Suprapubic skin (tissue), 4 donors: ENCODE results near the gene IBA57. TPM values are rescaled to one million over a fixed set of nuclear protein-coding genes. Genes with fewer than 3 reads are reported as not detected.

Source experiments
- DNase-seq, 2 donors: peaks; one replicate each; pipeline ENCODE4 v3.0.0-alpha.2; 2019; ENCODE audit warnings: low spot score in 2 of 2
- H3K27ac ChIP-seq: fragments of 200-600 bp; sonication (generic); one replicate; pipeline ENCODE4 v1.5.1; 2019
- H3K27me3 ChIP-seq: fragments of 200-600 bp; sonication (generic); one replicate; pipeline ENCODE4 v1.5.1; 2019
- H3K36me3 ChIP-seq: fragments of 200-600 bp; sonication (generic); one replicate; pipeline ENCODE4 v1.5.1; 2019
- H3K4me1 ChIP-seq: fragments of 200-600 bp; sonication (generic); one replicate; pipeline ENCODE4 v1.5.1; 2019
- H3K4me3 ChIP-seq: fragments of 200-600 bp; sonication (generic); one replicate; pipeline ENCODE4 v1.5.1; 2019; ENCODE audit warnings: mild to moderate bottlenecking
- H3K9me3 ChIP-seq: fragments of 200-600 bp; sonication (generic); one replicate; pipeline ENCODE4 v1.5.1; 2019
- EP300 ChIP-seq: sonication (generic); formaldehyde crosslinking; IDR thresholded peaks from one replicate; pipeline ENCODE4 v1.6.1; 2017; ENCODE audit warnings: antibody characterized with exemption
- POLR2A ChIP-seq, 2 donors: fragments of 450-650 bp; IDR thresholded peaks; one replicate each; pipeline ENCODE4 v1.6.1; 2017; ENCODE audit warnings: antibody characterized with exemption in 2 of 2, mild to moderate bottlenecking in 2 of 2, moderate library complexity in 2 of 2
- POLR2AphosphoS5 ChIP-seq, 3 donors: sonication (generic); formaldehyde crosslinking; IDR thresholded peaks; one replicate each; pipeline ENCODE4 v1.6.1; 2017; ENCODE audit warnings: antibody characterized with exemption in 3 of 3
- WGBS: methylation state at CpG from one replicate; pipeline ENCODE4 v1.1.5; 2018; 5-methylcytosine and 5-hydroxymethylcytosine counted together
- total RNA-seq, 4 donors: library from RNA; depleted of rRNA; stranded (reverse); fragments of >200 nt; gene quantifications; one replicate each; pipeline ENCODE4 v1.1.0, GENCODE V29; 2016
- TF ChIP-seq, protein P1 (sequence below), 2 donors: fragments of 200-600 bp in 1 of 2; fragments of 450-650 bp in 1 of 2; sonication (generic) in 1 of 2; IDR thresholded peaks; one replicate each; pipeline ENCODE4 v1.5.1; 2016 to 2019; ENCODE audit warnings: antibody characterized with exemption in 2 of 2, mild to moderate bottlenecking in 1 of 2, moderate library complexity in 1 of 2

Gene IBA57
- total RNA-seq, 4 donors from 2014 or later = 9.2 to 22.4 (median 12.4) TPM

DNA sequence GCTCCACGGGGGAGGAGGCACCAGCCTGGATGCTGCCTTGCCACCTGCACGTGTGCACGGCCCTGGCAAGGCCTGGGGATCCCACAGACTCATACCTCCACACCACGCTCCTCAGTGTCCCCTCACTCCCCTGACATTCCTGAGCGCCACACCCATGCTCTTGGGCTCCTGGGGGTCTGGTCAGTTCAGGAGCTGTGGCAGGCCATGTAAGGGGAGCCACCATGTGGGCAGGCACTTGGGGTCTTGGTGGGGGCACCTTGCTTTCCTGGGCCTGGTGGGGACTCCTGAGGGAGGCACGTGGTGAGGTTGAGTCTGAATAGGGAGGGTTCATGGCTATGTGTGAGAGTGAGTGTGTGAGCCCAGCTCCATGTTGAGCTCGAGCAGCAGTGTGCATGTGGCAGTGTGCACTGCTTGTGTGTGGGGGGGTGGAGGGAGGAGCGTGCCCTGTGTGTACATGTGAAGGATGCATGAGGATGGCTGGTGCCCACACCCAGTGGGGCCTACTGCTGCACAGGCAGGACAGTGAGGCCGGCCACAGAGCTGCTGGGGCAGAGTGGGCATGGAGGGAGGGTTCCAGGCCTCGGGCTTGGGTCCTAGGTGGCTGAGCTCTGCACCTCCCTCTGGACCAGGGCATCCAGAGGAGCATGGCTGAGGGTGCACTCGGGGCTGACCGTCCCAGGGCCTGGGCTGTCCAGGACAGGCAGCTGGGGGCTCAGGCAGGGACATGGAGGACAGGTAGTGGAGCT is 14.3 kb upstream of the IBA57 start:
- Histone ChIP-seq H3K4me1 (peaks cover 66% of the 10 kb centered on the region), H3K4me3 (peak overlapping the region; percentile 36), H3K27me3 (no peaks in the 10 kb centered on the region), H3K9me3 (no peaks in the 10 kb centered on the region), H3K36me3 (peaks cover 26% of the 10 kb centered on the region), H3K27ac (peak overlapping the region; percentile 73)
- peak in 1 of 2 donors; percentile 66 for DNase-seq
- 68% methylated on average over 6 of the region's 12 CpGs for WGBS
- TF ChIP-seq, protein P1, sequence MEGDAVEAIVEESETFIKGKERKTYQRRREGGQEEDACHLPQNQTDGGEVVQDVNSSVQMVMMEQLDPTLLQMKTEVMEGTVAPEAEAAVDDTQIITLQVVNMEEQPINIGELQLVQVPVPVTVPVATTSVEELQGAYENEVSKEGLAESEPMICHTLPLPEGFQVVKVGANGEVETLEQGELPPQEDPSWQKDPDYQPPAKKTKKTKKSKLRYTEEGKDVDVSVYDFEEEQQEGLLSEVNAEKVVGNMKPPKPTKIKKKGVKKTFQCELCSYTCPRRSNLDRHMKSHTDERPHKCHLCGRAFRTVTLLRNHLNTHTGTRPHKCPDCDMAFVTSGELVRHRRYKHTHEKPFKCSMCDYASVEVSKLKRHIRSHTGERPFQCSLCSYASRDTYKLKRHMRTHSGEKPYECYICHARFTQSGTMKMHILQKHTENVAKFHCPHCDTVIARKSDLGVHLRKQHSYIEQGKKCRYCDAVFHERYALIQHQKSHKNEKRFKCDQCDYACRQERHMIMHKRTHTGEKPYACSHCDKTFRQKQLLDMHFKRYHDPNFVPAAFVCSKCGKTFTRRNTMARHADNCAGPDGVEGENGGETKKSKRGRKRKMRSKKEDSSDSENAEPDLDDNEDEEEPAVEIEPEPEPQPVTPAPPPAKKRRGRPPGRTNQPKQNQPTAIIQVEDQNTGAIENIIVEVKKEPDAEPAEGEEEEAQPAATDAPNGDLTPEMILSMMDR (IDR thresholded peaks at IDR 0.05) = no peak
- TF ChIP-seq EP300 (no peak), POLR2AphosphoS5 (IDR thresholded peaks at IDR 0.05) (no peak), POLR2A (IDR thresholded peaks at IDR 0.05) (no peak)

DNA sequence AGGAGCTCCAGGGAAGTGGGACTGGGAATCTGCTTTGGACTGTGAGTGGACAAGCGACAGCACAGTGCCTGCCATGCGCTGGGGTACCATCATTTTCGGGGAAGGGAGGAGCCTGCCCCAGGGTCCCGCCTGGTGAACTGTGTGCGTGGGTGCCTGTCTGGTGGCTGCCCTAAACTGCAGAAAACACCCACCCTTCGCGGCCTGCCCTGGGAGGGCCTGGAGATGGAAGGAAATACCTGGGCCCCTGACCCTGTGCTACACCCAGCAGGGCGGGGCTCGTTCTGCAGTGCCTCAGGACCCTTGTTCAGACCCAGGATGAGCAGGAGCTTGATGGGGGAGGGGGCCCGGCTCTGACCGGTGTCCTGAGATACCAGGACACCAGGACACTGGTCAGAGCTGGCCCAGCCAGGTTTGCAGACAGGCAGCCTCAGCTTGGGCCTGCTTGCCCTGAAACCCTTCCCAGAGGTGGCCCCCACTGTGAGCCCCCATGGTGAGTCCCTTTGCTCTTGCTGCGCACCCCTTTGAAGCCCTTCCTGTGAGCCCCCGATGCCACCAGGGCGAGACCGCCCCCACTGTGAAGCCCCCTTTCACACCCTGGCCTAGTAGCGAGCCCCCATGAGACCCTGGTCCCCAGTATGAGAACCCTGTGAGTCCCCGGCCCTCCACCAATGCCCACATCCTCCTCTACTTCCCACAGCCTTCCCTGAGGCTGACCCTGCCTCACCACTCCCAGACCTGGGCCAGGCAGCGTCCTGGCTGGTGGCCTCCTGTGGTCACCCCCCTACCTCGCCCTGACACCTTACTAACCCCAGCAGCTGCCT is 13.3 kb upstream of the IBA57 start:
- WGBS = 85% methylated on average over 15 of the region's 19 CpGs
- TF ChIP-seq POLR2AphosphoS5 (IDR thresholded peaks at IDR 0.05) = no peak
- no peak for TF ChIP-seq POLR2A (IDR thresholded peaks at IDR 0.05)
- TF ChIP-seq, protein P1 (IDR thresholded peaks at IDR 0.05) = no peak
- TF ChIP-seq EP300 = no peak
- Histone ChIP-seq H3K4me1 (peaks cover 59% of the 10 kb centered on the region), H3K27ac (no peak overlapping the region), H3K36me3 (peaks cover 17% of the 10 kb centered on the region), H3K9me3 (no peaks in the 10 kb centered on the region), H3K4me3 (no peak overlapping the region), H3K27me3 (no peaks in the 10 kb centered on the region)
- DNase-seq = peak in 1 of 2 donors; percentile 65

DNA sequence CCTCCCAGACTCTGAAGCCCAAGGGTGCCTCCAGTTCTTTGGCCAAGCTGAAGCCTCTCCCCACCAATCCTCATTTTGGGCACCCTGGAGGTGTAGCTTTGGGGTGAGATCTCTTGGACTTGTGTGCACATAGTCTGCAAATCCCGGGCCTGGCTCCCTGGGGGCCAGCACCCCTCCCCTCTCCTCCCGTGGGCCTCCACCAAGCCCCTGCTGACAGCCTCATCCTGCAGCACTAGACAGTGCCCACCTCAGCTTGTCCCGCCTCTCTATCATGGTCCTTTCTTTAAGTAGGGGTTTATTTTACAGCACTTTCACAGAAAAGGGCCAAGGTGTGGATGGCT is 12.7 kb upstream of the IBA57 start:
- peaks cover 53% of the 10 kb centered on the region for H3K4me1 ChIP-seq
- no peak overlapping the region for H3K27ac ChIP-seq
- no peaks in the 10 kb centered on the region for H3K9me3 ChIP-seq
- no peaks in the 10 kb centered on the region for H3K27me3 ChIP-seq
- H3K4me3 ChIP-seq = no peak overlapping the region
- no peak for DNase-seq
- peaks cover 11% of the 10 kb centered on the region for H3K36me3 ChIP-seq
- WGBS = 75% methylated on average over 3 of the region's 3 CpGs
- TF ChIP-seq, protein P1 (IDR thresholded peaks at IDR 0.05) = no peak
- TF ChIP-seq POLR2AphosphoS5 (IDR thresholded peaks at IDR 0.05) (no peak), EP300 (no peak), POLR2A (IDR thresholded peaks at IDR 0.05) (no peak)

DNA sequence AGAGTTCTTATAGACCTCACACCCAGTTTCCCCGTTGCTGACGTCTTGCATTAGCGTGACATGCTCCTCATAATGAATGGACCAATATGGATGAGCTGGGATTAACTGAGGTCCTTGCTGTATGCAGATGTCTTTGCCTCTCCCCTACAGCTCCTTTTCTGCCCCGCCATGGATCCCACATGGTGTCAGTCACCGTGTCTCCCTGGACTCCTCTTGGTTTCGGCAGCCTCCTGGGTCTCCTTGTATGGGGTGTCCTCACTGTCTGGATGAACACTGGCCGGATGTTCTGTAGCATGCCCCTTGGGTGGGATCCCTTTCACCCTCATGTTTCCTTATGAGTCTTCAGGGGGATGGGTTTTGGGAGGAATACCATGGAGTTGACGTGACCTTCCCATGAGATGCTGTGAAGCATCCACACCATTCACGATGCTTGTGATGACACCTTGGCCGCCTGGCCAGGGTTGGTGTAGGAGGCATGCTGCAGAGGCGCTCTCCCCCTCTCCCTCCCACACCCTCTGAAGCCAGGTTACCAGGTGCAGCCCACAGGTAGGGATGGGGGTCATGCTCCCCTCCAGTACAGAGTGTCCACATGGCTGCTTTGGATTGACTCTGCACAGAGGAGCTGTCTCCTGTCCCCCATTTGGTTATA is 11.5 kb upstream of the IBA57 start:
- DNase-seq = peak in 1 of 2 donors; percentile 49

More for the DNA sequence above, 11.5 kb upstream of the IBA57 start:
- Histone ChIP-seq H3K36me3 (no peaks in the 10 kb centered on the region), H3K27ac (no peak overlapping the region), H3K4me3 (no peak overlapping the region), H3K27me3 (no peaks in the 10 kb centered on the region), H3K4me1 (peaks cover 46% of the 10 kb centered on the region), H3K9me3 (no peaks in the 10 kb centered on the region)
- no peak for TF ChIP-seq POLR2AphosphoS5 (IDR thresholded peaks at IDR 0.05)
- TF ChIP-seq, protein P1 (IDR thresholded peaks at IDR 0.05) = no peak
- no peak for TF ChIP-seq EP300
- TF ChIP-seq POLR2A (IDR thresholded peaks at IDR 0.05) = no peak
- WGBS = 90% methylated on average over 11 of the region's 11 CpGs
